Measurements from ENCODE around the gene AMZ2. TPM values are rescaled to one million over a fixed set of nuclear protein-coding genes. Genes with fewer than 3 reads are reported as not detected.

Gene AMZ2
- total and polyA plus RNA-seq, 2 of the 8 experiments (the other 6 are each of a cell fraction or from before 2014, with no cell fraction given) = 49.5 to 71.0 TPM

GRCh38 chr17:68302066-68302564 is 54.3 kb downstream of the AMZ2 start (continued):
- TF ChIP-seq, protein P1, sequence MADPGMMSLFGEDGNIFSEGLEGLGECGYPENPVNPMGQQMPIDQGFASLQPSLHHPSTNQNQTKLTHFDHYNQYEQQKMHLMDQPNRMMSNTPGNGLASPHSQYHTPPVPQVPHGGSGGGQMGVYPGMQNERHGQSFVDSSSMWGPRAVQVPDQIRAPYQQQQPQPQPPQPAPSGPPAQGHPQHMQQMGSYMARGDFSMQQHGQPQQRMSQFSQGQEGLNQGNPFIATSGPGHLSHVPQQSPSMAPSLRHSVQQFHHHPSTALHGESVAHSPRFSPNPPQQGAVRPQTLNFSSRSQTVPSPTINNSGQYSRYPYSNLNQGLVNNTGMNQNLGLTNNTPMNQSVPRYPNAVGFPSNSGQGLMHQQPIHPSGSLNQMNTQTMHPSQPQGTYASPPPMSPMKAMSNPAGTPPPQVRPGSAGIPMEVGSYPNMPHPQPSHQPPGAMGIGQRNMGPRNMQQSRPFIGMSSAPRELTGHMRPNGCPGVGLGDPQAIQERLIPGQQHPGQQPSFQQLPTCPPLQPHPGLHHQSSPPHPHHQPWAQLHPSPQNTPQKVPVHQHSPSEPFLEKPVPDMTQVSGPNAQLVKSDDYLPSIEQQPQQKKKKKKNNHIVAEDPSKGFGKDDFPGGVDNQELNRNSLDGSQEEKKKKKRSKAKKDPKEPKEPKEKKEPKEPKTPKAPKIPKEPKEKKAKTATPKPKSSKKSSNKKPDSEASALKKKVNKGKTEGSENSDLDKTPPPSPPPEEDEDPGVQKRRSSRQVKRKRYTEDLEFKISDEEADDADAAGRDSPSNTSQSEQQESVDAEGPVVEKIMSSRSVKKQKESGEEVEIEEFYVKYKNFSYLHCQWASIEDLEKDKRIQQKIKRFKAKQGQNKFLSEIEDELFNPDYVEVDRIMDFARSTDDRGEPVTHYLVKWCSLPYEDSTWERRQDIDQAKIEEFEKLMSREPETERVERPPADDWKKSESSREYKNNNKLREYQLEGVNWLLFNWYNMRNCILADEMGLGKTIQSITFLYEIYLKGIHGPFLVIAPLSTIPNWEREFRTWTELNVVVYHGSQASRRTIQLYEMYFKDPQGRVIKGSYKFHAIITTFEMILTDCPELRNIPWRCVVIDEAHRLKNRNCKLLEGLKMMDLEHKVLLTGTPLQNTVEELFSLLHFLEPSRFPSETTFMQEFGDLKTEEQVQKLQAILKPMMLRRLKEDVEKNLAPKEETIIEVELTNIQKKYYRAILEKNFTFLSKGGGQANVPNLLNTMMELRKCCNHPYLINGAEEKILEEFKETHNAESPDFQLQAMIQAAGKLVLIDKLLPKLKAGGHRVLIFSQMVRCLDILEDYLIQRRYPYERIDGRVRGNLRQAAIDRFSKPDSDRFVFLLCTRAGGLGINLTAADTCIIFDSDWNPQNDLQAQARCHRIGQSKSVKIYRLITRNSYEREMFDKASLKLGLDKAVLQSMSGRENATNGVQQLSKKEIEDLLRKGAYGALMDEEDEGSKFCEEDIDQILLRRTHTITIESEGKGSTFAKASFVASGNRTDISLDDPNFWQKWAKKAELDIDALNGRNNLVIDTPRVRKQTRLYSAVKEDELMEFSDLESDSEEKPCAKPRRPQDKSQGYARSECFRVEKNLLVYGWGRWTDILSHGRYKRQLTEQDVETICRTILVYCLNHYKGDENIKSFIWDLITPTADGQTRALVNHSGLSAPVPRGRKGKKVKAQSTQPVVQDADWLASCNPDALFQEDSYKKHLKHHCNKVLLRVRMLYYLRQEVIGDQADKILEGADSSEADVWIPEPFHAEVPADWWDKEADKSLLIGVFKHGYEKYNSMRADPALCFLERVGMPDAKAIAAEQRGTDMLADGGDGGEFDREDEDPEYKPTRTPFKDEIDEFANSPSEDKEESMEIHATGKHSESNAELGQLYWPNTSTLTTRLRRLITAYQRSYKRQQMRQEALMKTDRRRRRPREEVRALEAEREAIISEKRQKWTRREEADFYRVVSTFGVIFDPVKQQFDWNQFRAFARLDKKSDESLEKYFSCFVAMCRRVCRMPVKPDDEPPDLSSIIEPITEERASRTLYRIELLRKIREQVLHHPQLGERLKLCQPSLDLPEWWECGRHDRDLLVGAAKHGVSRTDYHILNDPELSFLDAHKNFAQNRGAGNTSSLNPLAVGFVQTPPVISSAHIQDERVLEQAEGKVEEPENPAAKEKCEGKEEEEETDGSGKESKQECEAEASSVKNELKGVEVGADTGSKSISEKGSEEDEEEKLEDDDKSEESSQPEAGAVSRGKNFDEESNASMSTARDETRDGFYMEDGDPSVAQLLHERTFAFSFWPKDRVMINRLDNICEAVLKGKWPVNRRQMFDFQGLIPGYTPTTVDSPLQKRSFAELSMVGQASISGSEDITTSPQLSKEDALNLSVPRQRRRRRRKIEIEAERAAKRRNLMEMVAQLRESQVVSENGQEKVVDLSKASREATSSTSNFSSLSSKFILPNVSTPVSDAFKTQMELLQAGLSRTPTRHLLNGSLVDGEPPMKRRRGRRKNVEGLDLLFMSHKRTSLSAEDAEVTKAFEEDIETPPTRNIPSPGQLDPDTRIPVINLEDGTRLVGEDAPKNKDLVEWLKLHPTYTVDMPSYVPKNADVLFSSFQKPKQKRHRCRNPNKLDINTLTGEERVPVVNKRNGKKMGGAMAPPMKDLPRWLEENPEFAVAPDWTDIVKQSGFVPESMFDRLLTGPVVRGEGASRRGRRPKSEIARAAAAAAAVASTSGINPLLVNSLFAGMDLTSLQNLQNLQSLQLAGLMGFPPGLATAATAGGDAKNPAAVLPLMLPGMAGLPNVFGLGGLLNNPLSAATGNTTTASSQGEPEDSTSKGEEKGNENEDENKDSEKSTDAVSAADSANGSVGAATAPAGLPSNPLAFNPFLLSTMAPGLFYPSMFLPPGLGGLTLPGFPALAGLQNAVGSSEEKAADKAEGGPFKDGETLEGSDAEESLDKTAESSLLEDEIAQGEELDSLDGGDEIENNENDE (IDR thresholded peaks at IDR 0.05; ENCODE audit: insufficient replicate concordance, low read length) = no peak
- TF ChIP-seq CBX5 (IDR thresholded peaks at IDR 0.05; ENCODE audit: low read depth, low read length) = no peak
- TF ChIP-seq RFX5 (IDR thresholded peaks at IDR 0.05; ENCODE audit: borderline replicate concordance, low read depth, low read length) = no peak
- TF ChIP-seq JUN (IDR thresholded peaks at IDR 0.05; ENCODE audit: low read depth, low read length) = no peak
- no peak for TF ChIP-seq FOSL1 (IDR thresholded peaks at IDR 0.05; ENCODE audit: insufficient read depth, low read depth, low read length)
- TF ChIP-seq ATF3 (IDR thresholded peaks at IDR 0.05; ENCODE audit: insufficient read depth, low read depth, low read length) = no peak
- TF ChIP-seq SP2 (IDR thresholded peaks at IDR 0.05; ENCODE audit: low read length) = no peak
- no peak for TF ChIP-seq PHF8 (conservative IDR thresholded peaks at IDR 0.05; ENCODE audit: low read depth, low read length)

All from H1 (cell line).